IMR-90 (cell line): ENCODE data around the gene ERBB4. TPM values are rescaled to one million over a fixed set of nuclear protein-coding genes. Genes with fewer than 3 reads are reported as not detected.
"Not testable (repeated sequence)": the region's sequence is repeated elsewhere in the genome, so short reads cannot be mapped to it uniquely, and the experiment has no call there.

ENCODE experiments used
- ATAC-seq: fragments of 200-7000 bp; cut with Tn5 transposase; 2 replicates; pipeline ENCODE4 v1.9.1; 2020; ENCODE audit warnings: low read depth, mild to moderate bottlenecking, moderate library complexity
- BruUV-seq: library from RNA; stranded (reverse); fragments of 400-500 nt; replicated peaks from 2 replicates; lab custom pipeline; 2021; lab: Mats Ljungman, UMichigan
- CTCF ChIA-PET: fragments of 300-600 bp; formaldehyde crosslinking; extraction: SDS; loops from one replicate; lab custom pipeline; 2021; ENCODE audit warnings: antibody characterized with exemption; lab: Yijun Ruan, JAX
- POLR2A ChIA-PET: fragments of 300-600 bp; sonication (Branson Sonifier 250); formaldehyde crosslinking; loops from one replicate; lab custom pipeline; 2022; ENCODE audit warnings: antibody characterized with exemption; ENCODE audit not compliant: unreplicated experiment; lab: Charles Lee
- DNase-seq: peaks from one replicate; pipeline ENCODE4 v3.0.0; 2013
- H2AFZ ChIP-seq: replicated peaks from 2 replicates; pipeline ENCODE3; 2013; ENCODE audit warnings: low read length, mild to moderate bottlenecking; ENCODE audit not compliant: poor library complexity
- H2AK5ac ChIP-seq: 2 replicates; pipeline ENCODE4 v1.6.1; 2013; ENCODE audit warnings: low read depth, low read length, inconsistent platforms
- H2AK9ac ChIP-seq: replicated peaks from 2 replicates; pipeline ENCODE3; 2013; ENCODE audit warnings: mild to moderate bottlenecking, low read depth, low read length, moderate library complexity; ENCODE audit not compliant: poor library complexity
- H2BK120ac ChIP-seq: 2 replicates; pipeline ENCODE4 v1.6.1; 2013; ENCODE audit warnings: low read depth, low read length, inconsistent platforms
- H2BK15ac ChIP-seq: 3 replicates; pipeline ENCODE4 v1.6.1; 2013; ENCODE audit warnings: low read depth, low read length, inconsistent platforms
- H2BK20ac ChIP-seq: 2 replicates; pipeline ENCODE4 v1.6.1; 2013; ENCODE audit warnings: low read depth, mild to moderate bottlenecking, inconsistent platforms, low read length, moderate library complexity
- H2BK5ac ChIP-seq: 2 replicates; pipeline ENCODE4 v1.6.1; 2013; ENCODE audit warnings: mild to moderate bottlenecking, low read depth, low read length, inconsistent platforms; ENCODE audit not compliant: poor library complexity, severe bottlenecking
- H3K14ac ChIP-seq: replicated peaks from 2 replicates; pipeline ENCODE4 v1.6.1; 2013; ENCODE audit warnings: low read depth, low read length, inconsistent platforms
- H3K18ac ChIP-seq: 2 replicates; pipeline ENCODE4 v1.6.1; 2013; ENCODE audit warnings: low read depth, low read length, control low read depth
- H3K23ac ChIP-seq: 2 replicates; pipeline ENCODE4 v1.6.1; 2013; ENCODE audit warnings: low read depth, low read length, inconsistent platforms
- H3K27ac ChIP-seq: 2 replicates; pipeline ENCODE4 v1.5.1; 2013; ENCODE audit warnings: mild to moderate bottlenecking, control low read depth, low read length; ENCODE audit not compliant: insufficient read depth
- H3K27me3 ChIP-seq: 2 replicates; pipeline ENCODE4 v1.6.1; 2013; ENCODE audit warnings: low read length; ENCODE audit not compliant: control insufficient read depth, insufficient read depth
- H3K36me3 ChIP-seq: 2 replicates; pipeline ENCODE4 v1.6.1; 2013; ENCODE audit warnings: low read length, mixed read lengths; ENCODE audit not compliant: control insufficient read depth, insufficient read depth
- H3K4ac ChIP-seq: 2 replicates; pipeline ENCODE4 v1.6.1; 2013; ENCODE audit warnings: low read depth, low read length, inconsistent platforms
- H3K4me1 ChIP-seq: 2 replicates; pipeline ENCODE4 v1.6.1; 2013; ENCODE audit warnings: low read length, mixed read lengths; ENCODE audit not compliant: control insufficient read depth, insufficient read depth
- H3K4me2 ChIP-seq: 2 replicates; pipeline ENCODE4 v1.6.1; 2013; ENCODE audit warnings: low read depth, mild to moderate bottlenecking, control low read depth, low read length, moderate library complexity
- H3K4me3 ChIP-seq: 2 replicates; pipeline ENCODE4 v1.5.1; 2013; ENCODE audit warnings: low read depth, mild to moderate bottlenecking, control low read depth, low read length, moderate library complexity; ENCODE audit not compliant: insufficient read depth
- H3K56ac ChIP-seq: 2 replicates; pipeline ENCODE4 v1.6.1; 2013; ENCODE audit warnings: low read length, inconsistent platforms; ENCODE audit not compliant: insufficient read depth; ENCODE audit errors: extremely low read depth
- H3K79me1 ChIP-seq, 2 experiments: 2 replicates each; pipeline ENCODE4 v1.6.1; 2013; ENCODE audit warnings: low read length in 2 of 2, inconsistent platforms in 1 of 2, low read depth in 1 of 2
- H3K9ac ChIP-seq: 2 replicates; pipeline ENCODE4 v1.6.1; 2013; ENCODE audit warnings: low read depth, low read length, control low read depth
- H3K9me1 ChIP-seq: 2 replicates; pipeline ENCODE4 v1.6.1; 2013; ENCODE audit warnings: low read length, inconsistent platforms; ENCODE audit not compliant: insufficient read depth
- H3K9me3 ChIP-seq: 2 replicates; pipeline ENCODE4 v1.6.1; 2013; ENCODE audit warnings: low read length; ENCODE audit not compliant: control insufficient read depth, insufficient read depth
- H4K20me1 ChIP-seq: 2 replicates; pipeline ENCODE4 v1.6.1; 2013; ENCODE audit warnings: low read length, inconsistent platforms; ENCODE audit not compliant: insufficient read depth
- H4K5ac ChIP-seq: 2 replicates; pipeline ENCODE4 v1.6.1; 2013; ENCODE audit warnings: mild to moderate bottlenecking, low read depth, low read length, control low read depth
- H4K8ac ChIP-seq, 2 experiments: 2 replicates each; pipeline ENCODE4 v1.6.1; 2013; ENCODE audit warnings: low read depth in 2 of 2, low read length in 2 of 2, control low read depth in 1 of 2, inconsistent platforms in 1 of 2
- H4K91ac ChIP-seq: 2 replicates; pipeline ENCODE4 v1.6.1; 2013; ENCODE audit warnings: low read depth, low read length, inconsistent platforms; ENCODE audit not compliant: insufficient read depth
- WGBS, 2 experiments: methylation state at CpG; one replicate each; pipeline versions ENCODE4 v1.1.5 to v1.1.7; 2013; ENCODE audit warnings: missing lambda C conversion rate in 2 of 2; ENCODE audit not compliant: insufficient read length in 1 of 2; ENCODE audit errors: extremely low coverage in 2 of 2; 5-methylcytosine and 5-hydroxymethylcytosine counted together
- dilution Hi-C: fragments of 300-500 bp; cut with HindIII; formaldehyde crosslinking; loops from one replicate; pipeline ENCODE4 v1.14.3; 2018; ENCODE audit warnings: low sequenced_read_pairs; ENCODE audit not compliant: unreplicated experiment
- in situ Hi-C: fragments of 300-500 bp; cut with MboI; formaldehyde crosslinking; loops from 3 replicates; pipeline ENCODE4 v1.14.3; 2019; ENCODE audit warnings: low sequenced_read_pairs, inconsistent platforms, mixed read lengths
- intact Hi-C: fragments of 100-400 bp; cut with micrococcal nuclease; formaldehyde crosslinking; loops from 2 replicates; pipeline ENCODE4 v1.10.0; 2022
- polyA plus RNA-seq, 3 experiments: library from polyadenylated mRNA; depleted of rRNA; stranded (reverse); fragments of >200 nt; gene quantifications; 2 replicates each; pipeline ENCODE4 v1.2.3, GENCODE V29; 2012; ENCODE audit warnings: low replicate concordance in 1 of 3
- total RNA-seq: library from RNA; depleted of rRNA; stranded (reverse); fragments of >200 nt; gene quantifications from 2 replicates; pipeline ENCODE4 v1.2.3, GENCODE V29; 2012

Gene ERBB4
- total and polyA plus RNA-seq, 2 of the 4 experiments (the other 2 are of a cell fraction) = not detected

GRCh38 chr2:211592006-211592405 is 946.6 kb downstream of the ERBB4 start:
- H3K4me1 ChIP-seq, H3K56ac ChIP-seq, H4K5ac ChIP-seq, H3K23ac ChIP-seq, dilution Hi-C loops, H2BK120ac ChIP-seq, H3K4ac ChIP-seq, H2BK5ac ChIP-seq, H3K18ac ChIP-seq, H3K4me3 ChIP-seq, H2AK5ac ChIP-seq, POLR2A ChIA-PET, H3K9me3 ChIP-seq, H3K14ac ChIP-seq, H3K9me1 ChIP-seq, H4K91ac ChIP-seq, H3K36me3 ChIP-seq, DNase-seq, in situ Hi-C loops, H3K4me2 ChIP-seq, H4K8ac ChIP-seq, intact Hi-C loops, H2AFZ ChIP-seq, CTCF ChIA-PET, H2BK20ac ChIP-seq, H2BK15ac ChIP-seq, BruUV-seq, H3K9ac ChIP-seq, H4K20me1 ChIP-seq, H2AK9ac ChIP-seq, H3K27me3 ChIP-seq, H3K27ac ChIP-seq, ATAC-seq, H3K79me1 ChIP-seq: not testable (repeated sequence)
- WGBS, 2 experiments = 3% methylated on average over 5 of the region's 12 CpGs; no CpG with 5 or more reads in 1 of the 2 experiments
